Trophoblast cell (in vitro differentiated cells and primary cell): ENCODE results near the gene IL9.

Source experiments
- DNase-seq, 2 donors: peaks; one replicate each; pipeline ENCODE4 v3.0.0-alpha.2; 2016
- H2AFZ ChIP-seq: 2 replicates; pipeline ENCODE4 v1.6.1; 2013; ENCODE audit warnings: low read length, moderate library complexity, mild to moderate bottlenecking; ENCODE audit not compliant: insufficient read depth, poor library complexity
- H2AK5ac ChIP-seq: 2 replicates; pipeline ENCODE4 v1.6.1; 2013; ENCODE audit warnings: mild to moderate bottlenecking, low read length
- H2BK120ac ChIP-seq: 2 replicates; pipeline ENCODE4 v1.6.1; 2013; ENCODE audit warnings: low read length, mild to moderate bottlenecking, moderate library complexity; ENCODE audit not compliant: insufficient read depth, poor library complexity
- H2BK12ac ChIP-seq: 2 replicates; pipeline ENCODE4 v1.6.1; 2013; ENCODE audit warnings: mild to moderate bottlenecking, low read length, moderate library complexity
- H2BK5ac ChIP-seq: 2 replicates; pipeline ENCODE4 v1.6.1; 2013; ENCODE audit warnings: low read length, low read depth, moderate library complexity, mild to moderate bottlenecking; ENCODE audit not compliant: poor library complexity
- H3K14ac ChIP-seq: 2 replicates; pipeline ENCODE4 v1.6.1; 2013; ENCODE audit warnings: mild to moderate bottlenecking, low read length
- H3K18ac ChIP-seq: 2 replicates; pipeline ENCODE4 v1.6.1; 2013; ENCODE audit warnings: mild to moderate bottlenecking, low read length
- H3K23ac ChIP-seq: 2 replicates; pipeline ENCODE4 v1.6.1; 2013; ENCODE audit warnings: low read length
- H3K27ac ChIP-seq: 2 replicates; pipeline ENCODE4 v1.5.1; 2013; ENCODE audit warnings: low read depth, mild to moderate bottlenecking, inconsistent platforms, low read length, moderate library complexity
- H3K27me3 ChIP-seq: 2 replicates; pipeline ENCODE4 v1.6.1; 2013; ENCODE audit warnings: inconsistent platforms, mild to moderate bottlenecking, low read length, moderate library complexity; ENCODE audit not compliant: insufficient read depth
- H3K36me3 ChIP-seq, 2 experiments: 1 replicate in 1 of 2; 2 replicates in 1 of 2; pipeline ENCODE4 v1.6.1; 2013; ENCODE audit warnings: low read length in 2 of 2, mild to moderate bottlenecking in 2 of 2, moderate library complexity in 1 of 2; ENCODE audit not compliant: insufficient read depth in 2 of 2, control insufficient read depth in 1 of 2
- H3K4ac ChIP-seq: 2 replicates; pipeline ENCODE4 v1.6.1; 2013; ENCODE audit warnings: low read depth, mild to moderate bottlenecking, low read length, moderate library complexity
- H3K4me1 ChIP-seq, 2 experiments: 1 replicate in 1 of 2; 2 replicates in 1 of 2; pipeline ENCODE4 v1.6.1; 2013; ENCODE audit warnings: low read length in 2 of 2, mild to moderate bottlenecking in 2 of 2, moderate library complexity in 1 of 2; ENCODE audit not compliant: insufficient read depth in 2 of 2, control insufficient read depth in 1 of 2
- H3K4me2 ChIP-seq: 2 replicates; pipeline ENCODE4 v1.6.1; 2013; ENCODE audit warnings: inconsistent platforms, mild to moderate bottlenecking, low read length, moderate library complexity
- H3K4me3 ChIP-seq: 2 replicates; pipeline ENCODE4 v1.5.1; 2013; ENCODE audit warnings: mild to moderate bottlenecking, low read depth, low read length, inconsistent platforms
- H3K79me1 ChIP-seq: one replicate; pipeline ENCODE4 v1.6.1; 2013; ENCODE audit warnings: low read length
- H3K79me2 ChIP-seq: 2 replicates; pipeline ENCODE4 v1.6.1; 2013; ENCODE audit warnings: low read length, mild to moderate bottlenecking; ENCODE audit not compliant: control insufficient read depth, insufficient read depth, poor library complexity
- H3K9ac ChIP-seq: 2 replicates; pipeline ENCODE4 v1.6.1; 2013; ENCODE audit warnings: mild to moderate bottlenecking, low read length
- H3K9me3 ChIP-seq: 2 replicates; pipeline ENCODE4 v1.6.1; 2013; ENCODE audit warnings: low read depth, mild to moderate bottlenecking, control low read depth, inconsistent platforms, low read length; ENCODE audit not compliant: insufficient read depth
- H4K12ac ChIP-seq: 2 replicates; pipeline ENCODE4 v1.6.1; 2013; ENCODE audit warnings: low read depth, mild to moderate bottlenecking, low read length, moderate library complexity
- H4K8ac ChIP-seq: 2 replicates; pipeline ENCODE4 v1.6.1; 2013; ENCODE audit warnings: low read depth, mild to moderate bottlenecking, low read length, moderate library complexity
- H4K91ac ChIP-seq: one replicate; pipeline ENCODE4 v1.6.1; 2013; ENCODE audit warnings: low read depth, mild to moderate bottlenecking, low read length, moderate library complexity
- WGBS: extraction: QIAGEN DNeasy Blood & Tissue Kit; methylation state at CpG from one replicate; pipeline ENCODE4 v1.1.7; 2013; ENCODE audit warnings: missing lambda C conversion rate; ENCODE audit not compliant: insufficient read length, insufficient coverage; ENCODE audit errors: extremely low coverage; 5-methylcytosine and 5-hydroxymethylcytosine counted together

The IL9 gene

GRCh38 chr5:135873831-135874230, 21.8 kb downstream of the IL9 start:
- no CpG with 5 or more reads among the region's 5 CpGs for WGBS
- no peak overlapping the region for H4K8ac ChIP-seq
- no peaks in the 10 kb centered on the region for H3K79me1 ChIP-seq
- no peaks in the 10 kb centered on the region for H3K9me3 ChIP-seq
- no peak overlapping the region for H2AFZ ChIP-seq
- no peak for DNase-seq
- H3K14ac ChIP-seq = no peak overlapping the region
- no peak overlapping the region for H2AK5ac ChIP-seq
- no peak overlapping the region for H4K91ac ChIP-seq
- H3K23ac ChIP-seq = no peak overlapping the region
- H3K36me3 ChIP-seq = no peaks in the 10 kb centered on the region
- no peak overlapping the region for H3K4ac ChIP-seq
- H3K4me3 ChIP-seq = no peak overlapping the region
- H2BK5ac ChIP-seq = no peak overlapping the region
- H3K4me1 ChIP-seq = peaks cover 0 to 3% of the 10 kb centered on the region in 2 experiments
- no peak overlapping the region for H2BK120ac ChIP-seq
- H3K9ac ChIP-seq = no peak overlapping the region
- H3K4me2 ChIP-seq = no peak overlapping the region
- no peak overlapping the region for H4K12ac ChIP-seq
- H3K18ac ChIP-seq = no peak overlapping the region
- H3K27ac ChIP-seq = no peak overlapping the region
- no peak overlapping the region for H2BK12ac ChIP-seq
- H3K79me2 ChIP-seq = no peaks in the 10 kb centered on the region
- H3K27me3 ChIP-seq = no peaks in the 10 kb centered on the region

GRCh38 chr5:135871268-135871915, 24.2 kb downstream of the IL9 start:
- Histone ChIP-seq H3K4ac (no peak overlapping the region), H3K18ac (no peak overlapping the region), H3K4me2 (no peak overlapping the region), H2BK120ac (no peak overlapping the region), H3K27me3 (no peaks in the 10 kb centered on the region), H2AFZ (no peak overlapping the region), H3K23ac (no peak overlapping the region), H3K79me1 (no peaks in the 10 kb centered on the region), H3K9ac (no peak overlapping the region), H3K14ac (no peak overlapping the region), H2BK12ac (no peak overlapping the region), H4K12ac (no peak overlapping the region), H3K27ac (no peak overlapping the region), H3K79me2 (no peaks in the 10 kb centered on the region), H3K4me1 (no peaks in the 10 kb centered on the region), H4K91ac (no peak overlapping the region), H3K36me3 (no peaks in the 10 kb centered on the region), H3K9me3 (peaks cover 1% of the 10 kb centered on the region), H4K8ac (no peak overlapping the region), H2AK5ac (no peak overlapping the region), H2BK5ac (no peak overlapping the region), H3K4me3 (no peak overlapping the region)
- WGBS = no CpG with 5 or more reads among the region's 11 CpGs
- no peak for DNase-seq

DNA sequence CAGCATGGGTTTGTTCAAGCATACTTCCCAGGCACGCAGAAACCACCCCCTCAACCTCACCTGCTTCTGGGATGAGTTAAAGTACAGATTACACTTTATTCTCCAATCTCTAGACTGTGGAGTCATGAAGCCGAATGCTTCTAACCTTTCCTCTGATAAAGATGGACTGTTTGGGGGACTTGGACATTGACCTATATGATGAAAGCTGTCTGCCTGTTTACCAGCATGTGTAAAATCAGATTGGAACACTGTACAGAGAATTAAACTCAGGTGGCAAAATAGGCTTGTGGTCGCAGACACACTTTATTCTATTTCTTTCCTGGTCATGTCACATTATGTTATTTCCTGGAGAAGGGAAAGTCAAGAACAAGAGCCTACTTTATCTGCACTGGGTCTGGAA, 25.7 kb downstream of the IL9 start:
- Histone ChIP-seq H3K23ac (no peak overlapping the region), H3K36me3 (no peaks in the 10 kb centered on the region), H3K4me2 (no peak overlapping the region), H3K27ac (no peak overlapping the region), H2BK120ac (no peak overlapping the region), H3K27me3 (no peaks in the 10 kb centered on the region), H2BK12ac (no peak overlapping the region), H4K91ac (no peak overlapping the region), H3K4ac (no peak overlapping the region), H3K79me2 (no peaks in the 10 kb centered on the region), H3K9ac (no peak overlapping the region), H4K12ac (no peak overlapping the region), H3K79me1 (no peaks in the 10 kb centered on the region), H3K4me1 (no peaks in the 10 kb centered on the region), H2AFZ (no peak overlapping the region), H3K4me3 (no peak overlapping the region), H2AK5ac (no peak overlapping the region), H4K8ac (no peak overlapping the region), H3K18ac (no peak overlapping the region), H3K14ac (no peak overlapping the region), H2BK5ac (no peak overlapping the region), H3K9me3 (peaks cover 1% of the 10 kb centered on the region)
- DNase-seq = no peak
- WGBS = no CpG with 5 or more reads among the region's 3 CpGs

DNA sequence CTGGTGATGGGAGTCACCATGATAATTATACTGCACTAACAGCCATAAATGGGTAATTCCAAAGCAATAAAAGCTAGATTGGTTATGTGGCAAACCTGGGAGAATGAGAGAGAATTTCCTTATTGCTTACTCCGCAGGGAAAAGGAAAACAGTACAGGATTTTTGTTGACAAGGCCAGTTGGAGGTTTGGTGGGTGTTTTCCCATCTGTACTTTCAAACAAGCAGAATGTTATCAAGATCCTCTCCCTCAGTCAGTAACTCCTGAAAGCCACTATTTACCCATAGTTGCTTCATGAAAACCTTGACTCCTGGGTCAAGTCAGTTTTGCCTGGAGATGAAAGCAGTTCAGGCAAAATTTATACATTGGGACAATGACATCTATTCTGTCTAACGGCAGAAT, 26.4 kb downstream of the IL9 start:
- Histone ChIP-seq H3K18ac (no peak overlapping the region), H2BK120ac (no peak overlapping the region), H4K12ac (no peak overlapping the region), H3K79me2 (no peaks in the 10 kb centered on the region), H2AK5ac (no peak overlapping the region), H3K27me3 (no peaks in the 10 kb centered on the region), H3K4ac (no peak overlapping the region), H3K27ac (no peak overlapping the region), H4K91ac (no peak overlapping the region), H2BK5ac (no peak overlapping the region), H3K4me1 (no peaks in the 10 kb centered on the region), H3K23ac (no peak overlapping the region), H2AFZ (no peak overlapping the region), H4K8ac (no peak overlapping the region), H3K9ac (no peak overlapping the region), H3K14ac (no peak overlapping the region), H2BK12ac (no peak overlapping the region), H3K36me3 (no peaks in the 10 kb centered on the region), H3K79me1 (no peaks in the 10 kb centered on the region), H3K4me3 (no peak overlapping the region), H3K9me3 (peaks cover 1% of the 10 kb centered on the region), H3K4me2 (no peak overlapping the region)
- DNase-seq = no peak
- no CpG with 5 or more reads among the region's 2 CpGs for WGBS
